SK-MEL-5 (cell line): ENCODE results near the gene OR10AD1. TPM values are rescaled to one million over a fixed set of nuclear protein-coding genes. Genes with fewer than 3 reads are reported as not detected.
"Not testable (repeated sequence)": the region's sequence is repeated elsewhere in the genome, so short reads cannot be mapped to it uniquely, and the experiment has no call there.

Experiments used
- DNase-seq: peaks from one replicate; pipeline ENCODE4 v3.0.0-alpha.2; 2016; ENCODE audit warnings: low read depth, low spot score
- in situ Hi-C: cut with HindIII; loops from 2 replicates; pipeline ENCODE4 v1.10.0; 2016; ENCODE audit warnings: low sequenced_read_pairs, high pct_unique_total_duplicates, low pct_unique_long_range_greater_than_20kb
- polyA plus RNA-seq, 2 experiments: library from polyadenylated mRNA; depleted of rRNA; stranded (reverse); fragments of >200 nt; gene quantifications; 2 replicates each; pipeline ENCODE4 v1.2.3, GENCODE V29; 2015
- total RNA-seq: library from RNA; depleted of rRNA; stranded (reverse); fragments of >200 nt; shearing (Covaris generic); gene quantifications from 2 replicates; pipeline ENCODE4 v1.2.3, GENCODE V29; 2014; rRNA removed

The OR10AD1 gene
- total RNA-seq: not detected in 2 replicates
- polyA plus RNA-seq (2015; cell fraction: cytosol; rRNA removed): not detected in 2 replicates
- polyA plus RNA-seq (2015; cell fraction: nucleus; rRNA removed): not detected in 2 replicates

- in situ Hi-C loops: no loop called here
- DNase-seq: no peak
These were observed at the start of gene OR10AD1 for GRCh38 chr12:48203192-48203591. Gene OR10AD1 (minus strand): TSS chr12:48203292. CDS start chr12:48203292, 0 bp downstream.

DNA sequence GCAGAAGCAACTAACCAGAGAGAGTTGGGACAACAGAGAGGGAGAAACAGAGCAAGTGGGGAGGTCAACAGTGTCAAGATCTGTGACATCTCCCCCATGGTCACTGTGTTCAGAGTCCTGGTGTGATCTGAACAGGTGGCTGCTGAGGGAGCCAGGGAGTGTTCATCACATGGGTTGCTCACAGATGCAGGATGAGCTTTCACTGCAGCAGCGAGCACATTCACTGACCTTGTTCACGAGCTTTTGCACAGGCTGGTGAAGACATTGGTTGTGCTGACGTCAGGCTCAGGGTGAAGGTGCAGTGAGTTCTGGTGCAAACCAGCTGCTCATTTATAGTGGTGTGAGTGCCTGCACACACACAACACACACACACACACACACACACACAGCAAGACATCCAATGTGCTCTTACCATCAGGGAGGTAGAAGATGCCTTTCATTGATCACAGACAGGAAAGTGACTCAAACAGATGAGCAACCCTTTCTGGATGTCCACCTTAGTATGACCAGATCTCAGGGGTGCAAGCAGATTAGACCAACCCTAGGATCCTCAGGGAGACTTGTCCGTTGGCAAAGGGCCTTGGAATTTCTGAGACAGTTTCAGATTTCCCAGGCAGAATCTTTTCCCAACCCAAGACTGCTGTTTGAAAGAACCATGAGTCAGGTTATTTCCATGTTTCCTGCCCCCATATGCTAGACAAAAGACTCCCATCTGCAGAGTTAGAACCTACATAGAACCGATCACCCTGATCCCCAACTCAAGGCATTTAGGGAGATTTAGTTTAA is 44.3 kb upstream of the OR10AD1 start:
- in situ Hi-C loops: no loop called here
- no peak for DNase-seq

DNA sequence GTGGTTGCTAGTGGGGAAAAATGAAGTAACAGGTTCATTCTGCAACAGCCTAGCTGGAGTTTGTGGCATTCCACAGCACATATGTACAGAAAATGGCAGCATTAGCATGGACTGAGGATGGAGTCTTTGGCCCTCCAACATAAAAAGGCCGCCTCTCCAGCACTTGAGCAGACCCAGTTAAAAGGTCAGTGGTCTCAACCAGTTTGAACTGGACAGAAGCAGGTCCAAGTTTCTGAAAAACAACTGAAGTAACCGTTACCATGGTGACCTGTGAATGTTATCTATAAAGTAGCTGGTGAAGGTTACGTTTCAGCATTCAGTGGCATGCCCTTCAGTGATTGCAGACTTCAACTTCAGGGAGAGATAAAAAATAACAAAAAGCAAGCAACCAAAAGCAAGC is 34.1 kb upstream of the OR10AD1 start:
- in situ Hi-C loops: no loop called here

GRCh38 chr12:48235796-48236333 is 32.8 kb upstream of the OR10AD1 start:
- DNase-seq: no peak
- in situ Hi-C loops: no loop called here

More for the DNA sequence above, 34.1 kb upstream of the OR10AD1 start:
- DNase-seq: no peak

DNA sequence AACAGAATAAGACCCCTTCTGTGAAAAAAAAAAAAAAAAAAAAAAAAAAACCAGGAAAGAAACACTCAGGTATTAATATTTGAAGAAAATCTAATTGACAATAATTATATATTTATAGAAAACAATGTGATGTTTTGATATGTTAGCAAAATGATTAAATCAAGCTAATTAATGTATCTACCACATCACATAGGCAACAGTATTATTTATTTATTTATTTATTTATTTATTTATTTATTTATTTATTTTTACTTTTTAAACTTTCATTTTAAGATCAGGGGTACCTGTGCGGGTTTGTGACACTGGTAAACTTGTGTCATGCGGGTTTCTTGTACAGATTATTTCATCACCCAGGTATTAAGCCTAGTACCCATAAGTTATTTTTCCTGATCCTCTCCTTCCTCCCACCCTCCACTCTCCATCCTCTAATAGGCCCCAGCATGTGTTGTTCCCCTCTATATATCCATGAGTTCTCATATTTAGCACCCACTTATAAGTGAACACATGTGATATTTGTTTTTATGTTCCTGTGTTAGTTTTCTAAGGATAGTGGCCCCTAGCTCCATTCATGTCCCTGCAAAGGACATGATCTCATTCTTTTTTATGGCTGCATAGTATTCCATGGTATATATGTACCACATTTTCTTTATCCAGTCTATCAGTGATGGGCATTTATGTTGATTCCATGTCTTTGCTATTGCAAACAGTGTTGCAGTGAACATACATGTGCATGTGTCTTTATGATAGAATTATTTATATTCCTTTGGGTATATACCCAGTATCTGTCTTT is 28.3 kb upstream of the OR10AD1 start:
- DNase-seq, in situ Hi-C loops: not testable (repeated sequence)

DNA sequence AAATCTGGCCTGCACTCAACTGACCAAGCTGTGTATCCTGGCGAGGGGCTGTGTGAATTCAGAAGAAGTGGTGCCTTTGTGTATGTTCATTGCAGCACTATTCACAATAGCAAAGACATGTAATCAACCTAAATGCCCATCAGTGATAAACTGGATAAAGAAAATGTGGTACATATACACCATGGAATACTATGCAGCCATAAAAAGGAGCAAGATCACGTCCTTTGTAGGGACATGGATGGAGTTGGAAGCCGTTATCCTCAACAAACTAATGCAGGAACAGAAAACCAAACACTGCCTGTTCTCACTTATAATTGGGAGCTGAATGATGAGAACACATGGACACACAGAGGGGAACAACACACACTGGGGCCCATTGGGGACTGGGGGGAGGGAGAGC is 21.4 kb upstream of the OR10AD1 start:
- DNase-seq, in situ Hi-C loops: not testable (repeated sequence)

GRCh38 chr12:48221645-48222044 is 18.6 kb upstream of the OR10AD1 start:
- peak; percentile 11 for DNase-seq

DNA sequence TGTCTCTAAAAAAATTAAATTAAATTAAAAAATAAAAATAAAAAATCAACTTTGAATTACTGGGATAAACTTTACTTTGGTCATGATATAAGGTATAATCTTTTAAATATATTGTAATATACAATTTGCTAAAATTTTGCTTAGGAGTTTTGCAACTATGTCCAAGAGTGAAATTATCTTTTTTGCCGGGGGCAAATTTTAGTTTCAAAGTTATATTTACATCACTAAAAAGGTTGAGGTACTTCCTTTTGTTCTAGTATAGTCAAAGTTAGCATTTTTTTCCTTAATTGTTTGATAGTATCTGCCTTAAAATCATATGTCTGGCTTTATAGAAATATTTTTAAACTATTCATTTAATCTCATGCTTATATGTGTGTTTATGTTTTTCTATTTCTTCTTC is 17.6 kb upstream of the OR10AD1 start:
- in situ Hi-C loops: no loop called here

More at GRCh38 chr12:48221645-48222044, 18.6 kb upstream of the OR10AD1 start:
- in situ Hi-C loops: no loop called here

GRCh38 chr12:48219631-48220030 is 16.5 kb upstream of the OR10AD1 start:
- DNase-seq: peak; percentile 73
- in situ Hi-C loops: no loop called here

More for the DNA sequence above, 17.6 kb upstream of the OR10AD1 start:
- no peak for DNase-seq

DNA sequence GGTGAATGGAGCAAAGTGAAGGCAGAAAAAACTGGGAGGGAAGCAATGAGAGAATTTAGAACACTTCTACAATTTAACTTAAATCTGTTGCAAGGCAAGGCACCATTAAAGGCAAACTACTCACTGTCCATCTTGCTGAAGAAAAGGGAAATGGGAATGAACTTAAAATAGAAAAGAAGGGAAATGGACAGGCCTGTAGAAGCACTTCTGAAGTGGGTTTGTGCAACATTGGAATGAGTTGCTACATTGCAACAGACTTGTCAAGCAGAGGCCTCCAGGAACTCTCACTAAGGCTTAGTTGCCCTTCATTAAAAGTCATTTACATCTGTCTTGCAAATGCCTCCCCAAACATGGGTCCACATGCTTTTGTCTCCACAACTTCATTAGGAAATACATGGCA is 13.7 kb upstream of the OR10AD1 start:
- no peak for DNase-seq
- in situ Hi-C loops: no loop called here

GRCh38 chr12:48209495-48209894 is 6.4 kb upstream of the OR10AD1 start:
- DNase-seq, in situ Hi-C loops: not testable (repeated sequence)

GRCh38 chr12:48202766-48203165 is 326 bp downstream of the OR10AD1 start:
- in situ Hi-C loops: no loop called here
- no peak for DNase-seq

GRCh38 chr12:48201516-48201915 is 1.6 kb downstream of the OR10AD1 start:
- no peak for DNase-seq

GRCh38 chr12:48201091-48201490 is 2.0 kb downstream of the OR10AD1 start:
- in situ Hi-C loops: no loop called here
- no peak for DNase-seq

More at GRCh38 chr12:48201516-48201915, 1.6 kb downstream of the OR10AD1 start:
- in situ Hi-C loops: no loop called here

- in situ Hi-C loops: no loop called here
- DNase-seq: no peak
These were observed 3.3 kb downstream of the OR10AD1 start for GRCh38 chr12:48199774-48200221.

DNA sequence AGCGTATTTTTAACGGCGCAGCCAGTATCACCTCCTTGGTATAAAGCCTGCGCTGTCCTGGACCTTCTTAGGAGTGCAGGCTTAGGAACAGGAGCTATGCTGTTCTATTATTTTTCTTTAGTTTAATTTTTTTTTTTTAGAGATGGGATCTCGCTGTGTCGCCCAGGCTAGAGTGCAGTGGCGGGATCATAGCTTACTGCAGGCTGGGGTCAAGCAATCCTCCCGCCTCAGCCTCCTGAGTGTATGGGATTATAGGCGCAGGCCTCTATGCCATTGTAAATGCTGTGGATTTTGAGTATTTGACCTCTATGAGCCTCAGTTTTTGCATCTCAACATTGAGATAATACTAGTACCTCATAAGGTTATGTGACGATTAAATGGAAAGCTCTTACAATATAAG is 4.1 kb downstream of the OR10AD1 start:
- in situ Hi-C loops: no loop called here
- DNase-seq: no peak

GRCh38 chr12:48198672-48198971 is 4.5 kb downstream of the OR10AD1 start:
- in situ Hi-C loops: no loop called here
- DNase-seq: no peak

DNA sequence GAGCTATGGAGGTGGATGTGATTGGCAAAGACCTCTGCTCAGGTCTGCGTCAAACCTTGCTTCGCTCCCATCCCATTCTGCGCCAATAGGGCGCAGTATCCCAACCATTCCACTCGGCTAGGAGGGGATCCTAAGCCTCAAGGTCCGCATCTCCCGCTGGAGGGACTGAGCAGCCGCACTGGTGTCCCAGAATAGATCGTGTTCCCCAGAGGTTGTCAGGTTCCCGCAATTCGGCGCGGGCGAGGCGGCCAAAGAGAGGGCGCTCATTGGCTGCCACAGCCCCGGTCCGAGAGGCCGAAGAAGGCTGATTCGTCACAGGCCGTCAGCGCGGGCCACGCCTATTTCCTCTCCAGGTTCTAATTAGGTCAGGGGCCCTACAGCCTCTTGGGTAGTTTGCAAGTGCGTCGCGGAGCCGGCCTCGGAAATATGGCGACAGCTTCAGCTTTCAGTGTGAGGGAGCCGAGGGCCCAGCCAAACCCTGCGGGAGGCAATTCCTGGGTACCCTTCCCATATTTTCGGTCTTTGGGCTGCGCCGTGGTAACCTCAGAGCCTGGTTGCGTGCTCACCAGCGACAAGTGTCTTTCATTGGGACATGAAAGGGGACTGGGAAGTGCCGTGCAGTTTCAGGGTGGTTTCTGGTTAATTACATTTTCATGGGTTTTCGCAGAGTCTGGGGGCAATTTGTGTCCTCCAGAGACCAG is 5.0 kb downstream of the OR10AD1 start:
- in situ Hi-C loops: no loop called here
- DNase-seq: peak; percentile 86
